Measurements from ENCODE around the gene TET3.
A peak's percentile ranks its signal among the peaks of the same experiment; 100 is the strongest.

The TET3 gene

GRCh38 chr2:73980566-73980965, 4.1 kb upstream of the TET3 start:
- DNase-seq (ENCODE audit: low read depth) = no peak
- no peak overlapping the region for H3K4me3 ChIP-seq (replicated peaks; ENCODE audit: low read depth, low read length)
- TF ChIP-seq, protein P1, sequence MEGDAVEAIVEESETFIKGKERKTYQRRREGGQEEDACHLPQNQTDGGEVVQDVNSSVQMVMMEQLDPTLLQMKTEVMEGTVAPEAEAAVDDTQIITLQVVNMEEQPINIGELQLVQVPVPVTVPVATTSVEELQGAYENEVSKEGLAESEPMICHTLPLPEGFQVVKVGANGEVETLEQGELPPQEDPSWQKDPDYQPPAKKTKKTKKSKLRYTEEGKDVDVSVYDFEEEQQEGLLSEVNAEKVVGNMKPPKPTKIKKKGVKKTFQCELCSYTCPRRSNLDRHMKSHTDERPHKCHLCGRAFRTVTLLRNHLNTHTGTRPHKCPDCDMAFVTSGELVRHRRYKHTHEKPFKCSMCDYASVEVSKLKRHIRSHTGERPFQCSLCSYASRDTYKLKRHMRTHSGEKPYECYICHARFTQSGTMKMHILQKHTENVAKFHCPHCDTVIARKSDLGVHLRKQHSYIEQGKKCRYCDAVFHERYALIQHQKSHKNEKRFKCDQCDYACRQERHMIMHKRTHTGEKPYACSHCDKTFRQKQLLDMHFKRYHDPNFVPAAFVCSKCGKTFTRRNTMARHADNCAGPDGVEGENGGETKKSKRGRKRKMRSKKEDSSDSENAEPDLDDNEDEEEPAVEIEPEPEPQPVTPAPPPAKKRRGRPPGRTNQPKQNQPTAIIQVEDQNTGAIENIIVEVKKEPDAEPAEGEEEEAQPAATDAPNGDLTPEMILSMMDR (IDR thresholded peaks at IDR 0.05; ENCODE audit: low read length, missing control alignments) = no peak

- H3K4me3 ChIP-seq (replicated peaks; ENCODE audit: low read depth, low read length) = peak overlapping the region; percentile 23
- no peak for DNase-seq (ENCODE audit: low read depth)
- TF ChIP-seq, protein P1 (IDR thresholded peaks at IDR 0.05; ENCODE audit: low read length, missing control alignments) = no peak
Measured at GRCh38 chr2:73981081-73982001, 3.4 kb upstream of the TET3 start.

DNA sequence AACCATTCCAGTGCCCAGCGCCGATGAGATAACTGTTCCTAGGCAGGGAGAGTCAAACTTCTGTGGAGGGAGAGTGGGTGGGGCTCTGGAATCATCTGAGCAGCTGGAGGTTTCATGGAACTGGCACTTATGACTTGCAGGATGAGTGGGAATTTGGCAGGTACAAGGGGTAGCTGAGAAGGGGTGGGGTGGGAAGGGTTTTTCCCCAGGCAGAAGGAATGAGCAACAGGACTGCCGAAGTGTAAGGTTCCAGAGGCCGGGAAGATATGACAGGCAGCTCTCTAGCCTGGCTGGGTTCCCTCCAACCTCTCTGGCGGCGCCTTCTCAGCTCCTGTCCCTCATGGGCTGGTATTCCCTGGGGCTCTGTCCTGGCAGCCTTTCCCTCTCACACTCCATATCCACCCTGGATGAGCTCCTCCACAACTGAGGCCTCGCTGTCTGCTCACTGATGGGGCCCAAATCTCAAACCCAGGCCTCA, 2.5 kb upstream of the TET3 start:
- DNase-seq (ENCODE audit: low read depth) = peak; percentile 42
- no peak overlapping the region for H3K4me3 ChIP-seq (replicated peaks; ENCODE audit: low read depth, low read length)
- TF ChIP-seq, protein P1 (IDR thresholded peaks at IDR 0.05; ENCODE audit: low read length, missing control alignments) = no peak

- DNase-seq (ENCODE audit: low read depth) = no peak
- peak overlapping the region; percentile 38 for H3K4me3 ChIP-seq (replicated peaks; ENCODE audit: low read depth, low read length)
- TF ChIP-seq, protein P1 (IDR thresholded peaks at IDR 0.05; ENCODE audit: low read length, missing control alignments) = no peak
Measured at GRCh38 chr2:73983322-73984202, 1.1 kb upstream of the TET3 start.

- TF ChIP-seq, protein P1 (IDR thresholded peaks at IDR 0.05; ENCODE audit: low read length, missing control alignments) = no peak
- H3K4me3 ChIP-seq (replicated peaks; ENCODE audit: low read depth, low read length) = peak overlapping the region; percentile 35
- DNase-seq (ENCODE audit: low read depth) = no peak
Measured at GRCh38 chr2:73984922-73985307, 205 bp downstream of the TET3 start.

DNA sequence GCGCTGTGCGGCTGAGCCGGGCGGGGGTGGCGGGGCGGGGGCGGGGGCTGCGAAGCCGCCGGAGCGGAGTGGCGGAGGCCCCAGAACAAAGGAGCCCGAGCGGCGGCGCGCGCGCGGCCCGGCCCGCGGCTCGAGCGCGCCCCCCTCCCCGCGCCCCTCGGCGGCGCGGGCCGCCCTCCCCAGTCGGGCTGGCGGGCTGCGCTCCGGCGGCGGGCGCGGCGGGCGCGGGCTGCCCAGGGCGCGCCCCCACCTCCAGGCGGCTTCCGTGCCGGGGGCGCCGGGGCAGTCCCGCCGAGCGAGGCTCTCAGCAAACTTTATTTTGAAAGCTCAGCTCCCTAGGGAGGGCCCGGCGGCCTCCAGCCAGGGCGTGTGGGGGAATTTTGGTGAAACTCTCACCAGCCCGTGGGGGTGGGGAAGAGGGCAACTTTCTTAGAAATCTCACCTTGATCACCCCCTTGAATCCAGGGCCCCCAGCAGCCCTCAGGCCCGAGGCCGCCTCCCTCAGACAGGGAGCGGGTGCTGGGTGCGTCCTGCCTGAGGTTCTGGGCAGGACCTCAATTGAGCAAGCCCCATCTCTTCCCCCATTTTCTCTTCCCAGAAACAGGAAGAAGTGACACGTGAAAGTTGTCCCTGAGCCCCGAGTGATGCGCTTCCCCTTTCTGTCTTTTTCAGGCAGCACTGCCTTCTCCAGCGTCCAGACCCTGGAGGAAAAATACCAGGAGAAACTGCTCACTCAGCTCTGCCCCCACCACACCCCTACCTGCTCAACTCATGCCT, 786 bp downstream of the TET3 start:
- H3K4me3 ChIP-seq (replicated peaks; ENCODE audit: low read depth, low read length) = peak overlapping the region; percentile 60
- no peak for DNase-seq (ENCODE audit: low read depth)
- TF ChIP-seq, protein P1 (IDR thresholded peaks at IDR 0.05; ENCODE audit: low read length, missing control alignments) = no peak
